Measurements from ENCODE around the gene SMAP1.
A peak's percentile ranks its signal among the peaks of the same experiment; 100 is the strongest.

Gene SMAP1

DNA sequence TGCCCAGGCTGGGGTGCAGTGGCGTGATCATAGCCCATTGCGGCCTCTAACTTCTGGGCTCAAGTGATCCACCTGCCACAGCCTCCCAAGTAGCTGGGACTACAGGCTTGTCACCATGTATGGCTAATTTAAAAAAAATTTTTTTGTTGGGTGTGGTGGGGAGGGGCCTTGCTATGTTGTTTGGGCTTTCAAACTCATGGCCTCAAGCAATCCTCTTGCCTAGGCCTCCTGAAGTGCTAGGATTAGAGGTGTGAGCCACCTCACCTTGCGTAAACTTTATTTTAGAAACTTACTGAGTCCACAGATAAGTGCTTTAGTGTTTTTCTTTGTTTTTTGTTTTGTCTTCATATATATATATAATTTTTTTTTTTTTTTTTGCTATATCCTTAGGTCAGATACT is 9.1 kb downstream of the SMAP1 start:
- Histone ChIP-seq H3K27ac (ENCODE audit: low read length) (no peak overlapping the region), H3K27me3 (ENCODE audit: control insufficient read depth in 1 of 2, insufficient read depth in 2 of 2, low read length in 2 of 2) (no peaks in the 10 kb centered on the region), H3K36me3 (ENCODE audit: control insufficient read depth in 2 of 2, insufficient read depth in 2 of 2, low read length in 2 of 2) (no peaks in the 10 kb centered on the region), H3K4me1 (ENCODE audit: control insufficient read depth, insufficient read depth, low read length) (no peaks in the 10 kb centered on the region), H3K4me3 (ENCODE audit: low read length in 2 of 2) (no peak overlapping the region), H3K9me3 (ENCODE audit: control insufficient read depth in 2 of 2, low read length in 2 of 2) (no peaks in the 10 kb centered on the region), H3K9ac (ENCODE audit: low read length in 2 of 2) (no peak overlapping the region)

DNA sequence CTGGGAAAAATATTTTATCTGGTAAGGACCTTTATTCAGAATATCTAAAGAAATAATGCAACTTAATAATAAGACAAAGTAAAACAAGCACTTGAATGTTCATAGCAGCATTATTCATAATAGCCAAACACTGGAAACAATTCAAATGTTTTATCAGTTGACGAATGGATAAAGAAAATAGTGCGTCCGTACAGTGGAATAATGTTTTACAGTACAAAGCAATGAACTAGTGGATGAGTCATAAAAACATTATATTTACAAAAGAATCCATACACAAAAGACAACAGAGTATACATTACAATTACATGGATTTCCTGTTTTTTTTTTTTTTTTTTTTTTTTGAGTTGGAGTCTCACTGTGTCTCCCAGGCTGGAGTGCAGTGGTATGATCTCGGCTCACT is 12.7 kb downstream of the SMAP1 start:
- Histone ChIP-seq H3K27me3 (ENCODE audit: control insufficient read depth in 1 of 2, insufficient read depth in 2 of 2, low read length in 2 of 2) (no peaks in the 10 kb centered on the region), H3K27ac (ENCODE audit: low read length) (no peak overlapping the region), H3K9ac (ENCODE audit: low read length in 2 of 2) (no peak overlapping the region), H3K4me3 (ENCODE audit: low read length in 2 of 2) (no peak overlapping the region), H3K9me3 (ENCODE audit: control insufficient read depth in 2 of 2, low read length in 2 of 2) (no peaks in the 10 kb centered on the region), H3K4me1 (ENCODE audit: control insufficient read depth, insufficient read depth, low read length) (no peaks in the 10 kb centered on the region), H3K36me3 (ENCODE audit: control insufficient read depth in 2 of 2, insufficient read depth in 2 of 2, low read length in 2 of 2) (no peaks in the 10 kb centered on the region)

DNA sequence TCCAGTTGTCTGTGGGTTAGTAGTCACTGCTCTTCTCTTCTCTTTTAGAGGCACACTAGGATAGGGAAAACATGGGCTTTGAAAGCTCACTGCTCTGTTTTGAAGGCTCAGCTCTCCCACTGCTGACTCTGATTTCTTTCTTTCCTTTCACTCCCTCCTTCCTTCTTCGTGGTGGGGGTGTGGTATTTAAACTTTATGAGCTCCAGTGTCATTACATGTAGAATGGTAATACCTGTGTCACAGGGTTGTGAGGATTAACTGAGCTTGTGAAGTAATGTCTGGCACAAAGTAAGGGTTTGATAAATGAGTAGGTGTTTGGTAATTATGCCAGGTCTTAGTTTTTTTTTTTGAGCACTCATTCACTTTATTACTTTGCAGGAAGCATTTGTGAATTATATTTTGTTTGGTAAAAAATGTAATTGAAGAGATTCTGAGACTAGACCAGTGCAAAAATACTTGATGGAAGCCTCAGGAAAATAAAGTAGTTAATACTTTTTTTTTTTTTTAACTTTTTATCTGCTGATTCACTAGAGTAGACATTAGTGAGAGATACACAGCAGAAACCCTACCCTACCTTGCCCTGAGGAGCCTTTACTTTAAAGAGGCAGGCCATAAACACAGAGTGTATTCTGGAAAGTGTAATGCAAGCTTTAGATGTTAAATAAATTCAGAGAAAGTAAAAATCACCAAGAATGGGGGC is 17.3 kb downstream of the SMAP1 start:
- Histone ChIP-seq H3K27me3 (ENCODE audit: control insufficient read depth in 1 of 2, insufficient read depth in 2 of 2, low read length in 2 of 2) (no peaks in the 10 kb centered on the region), H3K36me3 (ENCODE audit: control insufficient read depth in 2 of 2, insufficient read depth in 2 of 2, low read length in 2 of 2) (no peaks in the 10 kb centered on the region), H3K9ac (ENCODE audit: low read length in 2 of 2) (no peak overlapping the region), H3K27ac (ENCODE audit: low read length) (no peak overlapping the region), H3K4me1 (ENCODE audit: control insufficient read depth, insufficient read depth, low read length) (no peaks in the 10 kb centered on the region), H3K9me3 (ENCODE audit: control insufficient read depth in 2 of 2, low read length in 2 of 2) (no peaks in the 10 kb centered on the region), H3K4me3 (ENCODE audit: low read length in 2 of 2) (no peak overlapping the region)

DNA sequence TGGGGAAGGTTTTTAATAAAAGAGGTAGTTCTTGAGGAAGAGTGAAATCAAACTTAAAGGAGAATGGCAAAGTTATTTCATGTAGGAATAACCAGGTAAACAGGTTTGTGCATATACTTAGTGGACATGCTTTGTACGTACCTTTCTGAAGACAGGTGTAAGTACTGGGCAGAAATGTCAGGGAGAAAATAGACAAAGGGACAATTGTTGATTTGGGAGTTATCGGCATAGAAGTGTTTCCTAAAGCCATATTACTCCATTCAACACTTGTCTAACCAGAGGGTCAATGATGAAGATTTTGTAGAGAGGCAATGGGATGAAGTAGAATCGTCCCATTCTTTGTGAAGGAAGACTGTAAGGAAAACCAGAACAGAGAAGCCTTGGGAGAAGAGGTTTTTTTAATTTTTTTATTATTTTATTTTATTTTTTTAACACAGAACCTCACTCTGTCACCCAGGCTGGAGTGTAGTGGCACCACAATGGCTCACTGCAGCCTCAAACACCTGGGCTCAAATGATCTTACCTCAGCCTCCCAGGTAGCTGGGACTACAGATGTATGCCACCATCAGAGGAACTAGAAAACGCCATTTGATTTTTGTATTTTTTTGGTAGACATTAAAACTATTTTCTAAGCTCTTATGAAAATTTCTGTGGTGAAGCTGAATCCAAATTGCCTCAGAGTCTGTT is 18.0 kb downstream of the SMAP1 start:
- no peaks in the 10 kb centered on the region for H3K36me3 ChIP-seq (ENCODE audit: control insufficient read depth in 2 of 2, insufficient read depth in 2 of 2, low read length in 2 of 2)
- H3K4me3 ChIP-seq (ENCODE audit: low read length in 2 of 2), result no peak overlapping the region
- no peak overlapping the region for H3K27ac ChIP-seq (ENCODE audit: low read length)
- H3K9me3 ChIP-seq (ENCODE audit: control insufficient read depth in 2 of 2, low read length in 2 of 2), result peaks cover 0 to under 1% of the 10 kb centered on the region in 2 donors
- no peak overlapping the region for H3K9ac ChIP-seq (ENCODE audit: low read length in 2 of 2)
- H3K4me1 ChIP-seq (ENCODE audit: control insufficient read depth, insufficient read depth, low read length), result no peaks in the 10 kb centered on the region
- no peaks in the 10 kb centered on the region for H3K27me3 ChIP-seq (ENCODE audit: control insufficient read depth in 1 of 2, insufficient read depth in 2 of 2, low read length in 2 of 2)

DNA sequence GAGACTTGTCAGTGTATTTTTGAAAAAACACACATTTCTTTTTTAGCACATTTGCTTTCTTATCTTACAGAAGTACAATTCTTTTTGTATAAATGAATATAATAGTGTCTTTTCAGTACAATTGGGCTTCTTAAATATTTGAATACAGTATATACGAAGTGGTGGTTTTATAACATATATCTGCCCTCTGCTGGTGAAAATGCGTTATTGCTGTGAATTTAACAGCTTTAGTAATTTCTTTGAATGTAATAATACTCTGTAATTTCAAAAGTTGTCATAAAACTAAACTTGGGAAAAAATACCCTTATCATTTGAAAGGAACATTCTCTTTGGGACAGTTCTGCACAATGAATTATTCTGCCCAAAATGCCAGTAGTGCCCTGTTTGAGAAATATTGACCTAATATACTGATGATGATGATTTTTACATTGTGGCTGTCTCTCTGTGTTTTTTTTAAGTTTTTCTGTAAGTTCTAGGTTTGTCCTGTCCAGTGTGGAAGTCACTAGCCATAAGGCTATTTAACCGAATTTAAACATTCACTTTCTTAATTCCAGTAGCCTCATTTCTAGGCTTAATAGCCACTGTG is 19.0 kb downstream of the SMAP1 start:
- peak overlapping the region in 1 of 2 donors; percentile 25 for H3K9ac ChIP-seq (ENCODE audit: low read length in 2 of 2)
- H3K36me3 ChIP-seq (ENCODE audit: control insufficient read depth in 2 of 2, insufficient read depth in 2 of 2, low read length in 2 of 2), result no peaks in the 10 kb centered on the region
- no peaks in the 10 kb centered on the region for H3K4me1 ChIP-seq (ENCODE audit: control insufficient read depth, insufficient read depth, low read length)
- H3K27ac ChIP-seq (ENCODE audit: low read length), result no peak overlapping the region
- H3K4me3 ChIP-seq (ENCODE audit: low read length in 2 of 2), result no peak overlapping the region
- peaks cover 0 to 3% of the 10 kb centered on the region in 2 donors for H3K9me3 ChIP-seq (ENCODE audit: control insufficient read depth in 2 of 2, low read length in 2 of 2)
- no peaks in the 10 kb centered on the region for H3K27me3 ChIP-seq (ENCODE audit: control insufficient read depth in 1 of 2, insufficient read depth in 2 of 2, low read length in 2 of 2)

DNA sequence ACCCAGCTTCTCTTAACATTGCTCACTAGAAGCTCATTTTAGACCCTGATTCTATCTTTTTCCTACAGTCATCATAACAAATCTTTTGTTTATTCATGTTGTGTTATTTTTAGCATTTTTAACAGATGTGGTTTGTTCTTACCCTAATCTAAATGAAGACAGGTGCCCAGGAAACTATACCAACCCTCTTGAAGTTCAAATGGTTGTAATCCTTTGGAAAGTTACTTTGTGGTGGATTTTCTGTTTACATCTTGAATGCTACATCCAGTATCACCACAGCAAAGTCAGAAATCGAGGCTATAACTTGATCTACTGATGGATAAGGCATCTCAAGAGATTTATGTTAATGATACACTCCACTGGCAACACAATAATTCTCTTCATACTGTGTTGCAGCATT is 26.2 kb downstream of the SMAP1 start:
- no peaks in the 10 kb centered on the region for H3K27me3 ChIP-seq (ENCODE audit: control insufficient read depth in 1 of 2, insufficient read depth in 2 of 2, low read length in 2 of 2)
- no peaks in the 10 kb centered on the region for H3K36me3 ChIP-seq (ENCODE audit: control insufficient read depth in 2 of 2, insufficient read depth in 2 of 2, low read length in 2 of 2)
- H3K9me3 ChIP-seq (ENCODE audit: control insufficient read depth in 2 of 2, low read length in 2 of 2), result peaks cover 0 to 3% of the 10 kb centered on the region in 2 donors
- no peak overlapping the region for H3K9ac ChIP-seq (ENCODE audit: low read length in 2 of 2)
- no peak overlapping the region for H3K27ac ChIP-seq (ENCODE audit: low read length)
- H3K4me3 ChIP-seq (ENCODE audit: low read length in 2 of 2), result no peak overlapping the region
- H3K4me1 ChIP-seq (ENCODE audit: control insufficient read depth, insufficient read depth, low read length), result no peaks in the 10 kb centered on the region

DNA sequence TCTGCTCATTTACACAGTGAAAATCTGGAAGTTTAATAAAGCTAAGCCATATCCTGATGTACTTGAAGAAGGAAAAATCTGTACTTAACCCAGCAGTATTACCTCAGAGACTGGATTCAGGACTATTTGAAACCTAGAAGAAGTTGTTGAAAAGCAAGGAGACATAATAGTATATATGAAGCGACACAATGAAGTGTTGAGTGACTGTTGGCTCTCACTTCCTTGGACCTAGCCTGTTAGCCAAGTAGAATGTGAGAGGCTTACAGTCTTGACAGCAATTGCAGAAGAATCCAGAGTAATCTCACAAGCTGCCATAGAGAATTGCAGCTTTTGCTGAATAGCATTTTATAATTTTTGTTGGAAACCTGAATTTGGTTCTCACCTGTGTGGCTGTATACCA is 26.7 kb downstream of the SMAP1 start:
- Histone ChIP-seq H3K36me3 (ENCODE audit: control insufficient read depth in 2 of 2, insufficient read depth in 2 of 2, low read length in 2 of 2) (no peaks in the 10 kb centered on the region), H3K4me3 (ENCODE audit: low read length in 2 of 2) (no peak overlapping the region), H3K9ac (ENCODE audit: low read length in 2 of 2) (no peak overlapping the region), H3K4me1 (ENCODE audit: control insufficient read depth, insufficient read depth, low read length) (no peaks in the 10 kb centered on the region), H3K27me3 (ENCODE audit: control insufficient read depth in 1 of 2, insufficient read depth in 2 of 2, low read length in 2 of 2) (no peaks in the 10 kb centered on the region), H3K27ac (ENCODE audit: low read length) (no peak overlapping the region), H3K9me3 (ENCODE audit: control insufficient read depth in 2 of 2, low read length in 2 of 2) (peaks cover 0 to 3% of the 10 kb centered on the region in 2 donors)

DNA sequence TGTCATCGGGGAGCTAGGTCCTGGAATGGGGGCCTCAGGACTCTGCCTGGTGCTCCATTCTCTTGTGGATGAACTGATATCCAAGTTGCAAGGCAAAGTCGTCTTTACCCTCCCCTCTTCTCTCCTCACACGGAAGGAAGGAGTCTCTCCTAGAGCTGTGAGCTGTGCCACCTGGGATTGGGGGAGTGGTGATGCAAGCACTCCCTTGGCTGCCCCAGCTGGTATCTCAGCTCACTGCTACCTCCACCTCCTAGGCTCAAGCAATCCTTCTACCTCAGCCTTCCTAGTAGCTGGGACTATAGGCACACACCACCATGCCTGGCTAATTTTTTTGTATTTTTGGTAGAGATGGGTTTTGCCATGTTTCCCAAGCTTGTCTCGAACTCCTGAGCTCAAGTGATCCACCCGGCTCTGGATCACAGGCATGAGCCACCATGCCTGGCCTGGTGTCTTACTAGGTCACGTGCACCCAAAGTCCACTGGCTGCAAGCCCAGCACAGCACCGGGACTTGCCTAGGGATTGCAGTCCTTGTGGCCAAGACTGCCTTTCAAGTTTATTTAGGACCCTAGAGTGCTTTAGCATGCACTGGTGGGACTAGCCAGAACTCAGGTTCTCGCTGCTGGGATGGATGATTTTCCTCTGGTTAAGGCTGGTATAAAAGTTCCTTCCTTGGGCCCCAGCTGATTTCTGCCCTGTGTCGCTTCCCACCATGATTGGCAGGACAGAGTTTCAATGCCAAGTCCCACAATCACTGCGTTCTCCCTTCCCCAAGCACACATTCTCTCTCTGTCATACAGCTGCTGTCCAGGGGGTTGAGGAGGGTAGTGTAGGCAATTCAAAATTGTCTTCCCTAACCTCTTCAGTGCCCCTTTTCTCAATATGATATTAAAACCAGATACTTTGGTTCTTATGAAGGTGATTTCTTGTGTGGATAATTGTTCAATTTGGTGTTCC is 33.5 kb downstream of the SMAP1 start:
- Histone ChIP-seq H3K27me3 (ENCODE audit: control insufficient read depth in 1 of 2, insufficient read depth in 2 of 2, low read length in 2 of 2) (no peaks in the 10 kb centered on the region), H3K4me3 (ENCODE audit: low read length in 2 of 2) (no peak overlapping the region), H3K9me3 (ENCODE audit: control insufficient read depth in 2 of 2, low read length in 2 of 2) (no peaks in the 10 kb centered on the region), H3K27ac (ENCODE audit: low read length) (no peak overlapping the region), H3K36me3 (ENCODE audit: control insufficient read depth in 2 of 2, insufficient read depth in 2 of 2, low read length in 2 of 2) (no peaks in the 10 kb centered on the region), H3K4me1 (ENCODE audit: control insufficient read depth, insufficient read depth, low read length) (peaks cover 3% of the 10 kb centered on the region), H3K9ac (ENCODE audit: low read length in 2 of 2) (no peak overlapping the region)

DNA sequence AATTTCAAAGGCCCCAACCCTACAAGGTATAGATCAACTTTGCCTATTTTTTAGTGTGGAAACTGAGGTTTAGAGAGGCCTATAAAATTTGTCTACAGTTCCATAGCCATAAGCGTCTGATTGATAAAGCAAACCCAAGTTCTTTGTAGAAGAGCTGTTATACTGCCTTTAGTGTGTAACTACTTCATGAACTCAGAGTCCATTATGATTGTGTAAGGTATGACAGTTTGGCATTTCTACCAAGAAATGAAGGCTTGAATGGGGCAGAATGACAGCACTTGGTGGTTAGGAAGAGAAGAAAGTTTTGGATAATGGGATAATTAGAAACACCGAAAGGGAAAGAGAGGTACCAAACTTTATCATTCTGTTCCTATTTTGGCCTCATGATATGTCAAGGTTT is 38.1 kb downstream of the SMAP1 start:
- no peaks in the 10 kb centered on the region for H3K36me3 ChIP-seq (ENCODE audit: control insufficient read depth in 2 of 2, insufficient read depth in 2 of 2, low read length in 2 of 2)

DNA sequence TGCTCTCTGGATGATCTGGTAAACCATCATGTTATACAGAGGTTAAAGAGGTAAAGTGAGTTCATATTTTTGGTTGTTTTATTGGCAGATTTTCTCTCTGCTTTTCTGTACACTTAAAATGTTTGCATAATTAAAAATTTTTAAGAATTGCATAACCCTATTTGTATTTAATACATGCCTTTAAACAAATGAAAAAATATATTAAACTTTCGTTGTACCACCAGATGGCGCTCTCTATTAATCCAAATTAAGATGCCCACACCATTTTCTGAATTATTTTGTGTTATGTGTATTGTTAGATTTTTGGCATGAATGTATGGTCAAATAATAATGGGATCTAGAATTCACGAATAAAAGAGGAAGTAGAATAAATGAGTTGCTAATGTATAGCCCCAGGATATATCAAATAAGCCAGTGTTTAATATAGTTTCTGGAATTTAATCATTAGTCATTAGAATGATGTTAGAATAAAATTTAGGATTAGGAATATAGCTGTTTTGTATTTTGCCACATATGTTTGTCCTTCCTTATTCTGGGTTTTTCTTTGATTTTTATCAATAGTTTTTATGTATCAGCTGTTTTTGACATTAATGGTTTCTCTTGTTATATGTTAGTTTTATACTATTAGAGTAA is 38.9 kb downstream of the SMAP1 start:
- no peak overlapping the region for H3K9ac ChIP-seq (ENCODE audit: low read length in 2 of 2)

More for the DNA sequence above, 38.1 kb downstream of the SMAP1 start:
- Histone ChIP-seq H3K4me3 (ENCODE audit: low read length in 2 of 2) (no peak overlapping the region), H3K4me1 (ENCODE audit: control insufficient read depth, insufficient read depth, low read length) (peaks cover 3% of the 10 kb centered on the region), H3K27me3 (ENCODE audit: control insufficient read depth in 1 of 2, insufficient read depth in 2 of 2, low read length in 2 of 2) (no peaks in the 10 kb centered on the region), H3K9ac (ENCODE audit: low read length in 2 of 2) (no peak overlapping the region), H3K9me3 (ENCODE audit: control insufficient read depth in 2 of 2, low read length in 2 of 2) (no peaks in the 10 kb centered on the region), H3K27ac (ENCODE audit: low read length) (no peak overlapping the region)

More for the DNA sequence above, 38.9 kb downstream of the SMAP1 start:
- no peaks in the 10 kb centered on the region for H3K9me3 ChIP-seq (ENCODE audit: control insufficient read depth in 2 of 2, low read length in 2 of 2)
- no peaks in the 10 kb centered on the region for H3K27me3 ChIP-seq (ENCODE audit: control insufficient read depth in 1 of 2, insufficient read depth in 2 of 2, low read length in 2 of 2)
- no peaks in the 10 kb centered on the region for H3K36me3 ChIP-seq (ENCODE audit: control insufficient read depth in 2 of 2, insufficient read depth in 2 of 2, low read length in 2 of 2)
- no peak overlapping the region for H3K27ac ChIP-seq (ENCODE audit: low read length)
- no peaks in the 10 kb centered on the region for H3K4me1 ChIP-seq (ENCODE audit: control insufficient read depth, insufficient read depth, low read length)
- no peak overlapping the region for H3K4me3 ChIP-seq (ENCODE audit: low read length in 2 of 2)

Measured in stomach smooth muscle (tissue), 2 donors.